Peyer's patch (tissue), 4 donors: ENCODE measurements around the gene LRRC10. TPM values are rescaled to one million over a fixed set of nuclear protein-coding genes. Genes with fewer than 3 reads are reported as not detected.
"Not testable (repeated sequence)": the region's sequence is repeated elsewhere in the genome, so short reads cannot be mapped to it uniquely, and the experiment has no call there.

ENCODE experiments used
- DNase-seq, 3 donors: peaks; one replicate each; pipeline ENCODE4 v3.0.0-alpha.2; 2017 to 2019
- H3K27ac ChIP-seq, 4 donors: fragments of 200-600 bp; sonication (generic); one replicate each; pipeline ENCODE4 v1.5.1; 2016 to 2019
- H3K27me3 ChIP-seq, 2 donors: fragments of 200-600 bp; sonication (generic); one replicate each; pipeline ENCODE4 v1.5.1; 2019
- H3K36me3 ChIP-seq, 3 donors: fragments of 200-600 bp; sonication (generic); one replicate each; pipeline ENCODE4 v1.5.1; 2016 to 2019
- H3K4me1 ChIP-seq, 4 donors: fragments of 200-600 bp; sonication (generic); one replicate each; pipeline ENCODE4 v1.5.1; 2016 to 2019
- H3K4me3 ChIP-seq, 4 donors: fragments of 200-600 bp; sonication (generic); 1 replicate in 3 of 4; 2 replicates in 1 of 4; pipeline ENCODE4 v1.5.1; 2016 to 2019; ENCODE audit warnings: mild to moderate bottlenecking in 1 of 4
- H3K9me3 ChIP-seq, 4 donors: fragments of 200-600 bp; sonication (generic); one replicate each; pipeline ENCODE4 v1.5.1; 2016 to 2019; ENCODE audit warnings: mild to moderate bottlenecking in 1 of 4
- POLR2A ChIP-seq, 2 donors: fragments of 450-650 bp; IDR thresholded peaks; one replicate each; pipeline ENCODE4 v1.5.1; 2017; ENCODE audit warnings: antibody characterized with exemption in 2 of 2, mild to moderate bottlenecking in 2 of 2, moderate library complexity in 2 of 2
- total RNA-seq, 4 donors: library from RNA; depleted of rRNA; stranded (reverse); fragments of >200 nt; gene quantifications; one replicate each; pipeline ENCODE4 v1.1.0, GENCODE V29; 2016
- TF ChIP-seq, protein P1 (sequence below), 6 experiments: fragments of 450-650 bp in 4 of 6; fragments of 200-600 bp in 2 of 6; sonication (generic) in 1 of 6; IDR thresholded peaks; one replicate each; pipeline ENCODE4 v1.5.1; 2017 to 2019; ENCODE audit warnings: antibody characterized with exemption in 6 of 6, mild to moderate bottlenecking in 3 of 6, moderate library complexity in 1 of 6

Gene LRRC10
- total RNA-seq, 4 donors from 2014 or later, result not detected

- H3K4me1 ChIP-seq, result no peaks in the 10 kb centered on the region
- no peak for TF ChIP-seq POLR2A (IDR thresholded peaks at IDR 0.05)
- TF ChIP-seq, protein P1, sequence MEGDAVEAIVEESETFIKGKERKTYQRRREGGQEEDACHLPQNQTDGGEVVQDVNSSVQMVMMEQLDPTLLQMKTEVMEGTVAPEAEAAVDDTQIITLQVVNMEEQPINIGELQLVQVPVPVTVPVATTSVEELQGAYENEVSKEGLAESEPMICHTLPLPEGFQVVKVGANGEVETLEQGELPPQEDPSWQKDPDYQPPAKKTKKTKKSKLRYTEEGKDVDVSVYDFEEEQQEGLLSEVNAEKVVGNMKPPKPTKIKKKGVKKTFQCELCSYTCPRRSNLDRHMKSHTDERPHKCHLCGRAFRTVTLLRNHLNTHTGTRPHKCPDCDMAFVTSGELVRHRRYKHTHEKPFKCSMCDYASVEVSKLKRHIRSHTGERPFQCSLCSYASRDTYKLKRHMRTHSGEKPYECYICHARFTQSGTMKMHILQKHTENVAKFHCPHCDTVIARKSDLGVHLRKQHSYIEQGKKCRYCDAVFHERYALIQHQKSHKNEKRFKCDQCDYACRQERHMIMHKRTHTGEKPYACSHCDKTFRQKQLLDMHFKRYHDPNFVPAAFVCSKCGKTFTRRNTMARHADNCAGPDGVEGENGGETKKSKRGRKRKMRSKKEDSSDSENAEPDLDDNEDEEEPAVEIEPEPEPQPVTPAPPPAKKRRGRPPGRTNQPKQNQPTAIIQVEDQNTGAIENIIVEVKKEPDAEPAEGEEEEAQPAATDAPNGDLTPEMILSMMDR (IDR thresholded peaks at IDR 0.05), result no peak
- DNase-seq, result no peak
- no peaks in the 10 kb centered on the region for H3K27me3 ChIP-seq
- H3K9me3 ChIP-seq, result no peaks in the 10 kb centered on the region
- H3K27ac ChIP-seq, result no peak overlapping the region
- no peak overlapping the region for H3K4me3 ChIP-seq
- H3K36me3 ChIP-seq, result no peaks in the 10 kb centered on the region
These were observed 5.3 kb upstream of the LRRC10 start for GRCh38 chr12:69616025-69616424.

DNA sequence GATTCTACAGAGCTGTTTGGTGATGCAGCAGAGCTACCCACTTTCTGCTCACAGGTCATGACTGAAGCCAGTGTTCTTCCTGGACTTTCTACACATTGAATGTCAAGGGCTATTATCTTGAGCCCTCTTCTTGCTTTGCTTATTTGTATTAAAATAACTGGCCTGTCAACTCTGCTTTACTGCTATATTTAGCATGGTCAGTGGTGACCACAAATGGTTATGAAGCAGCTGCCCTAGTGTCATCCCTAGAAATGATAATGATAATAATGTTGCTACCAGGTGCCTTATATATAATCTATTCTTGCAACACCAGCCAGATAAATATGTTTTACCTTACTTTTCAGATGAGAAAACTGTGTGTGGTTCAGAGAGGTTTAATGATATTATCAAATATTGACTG, 2.6 kb upstream of the LRRC10 start:
- H3K4me3 ChIP-seq, result no peak overlapping the region
- no peaks in the 10 kb centered on the region for H3K4me1 ChIP-seq
- no peak overlapping the region for H3K27ac ChIP-seq
- H3K36me3 ChIP-seq, result no peaks in the 10 kb centered on the region
- no peaks in the 10 kb centered on the region for H3K27me3 ChIP-seq
- no peak for DNase-seq
- no peak for TF ChIP-seq POLR2A (IDR thresholded peaks at IDR 0.05)
- TF ChIP-seq, protein P1 (IDR thresholded peaks at IDR 0.05), result no peak
- no peaks in the 10 kb centered on the region for H3K9me3 ChIP-seq

GRCh38 chr12:69610126-69610525, 581 bp downstream of the LRRC10 start:
- DNase-seq, result no peak
- Histone ChIP-seq H3K27me3 (no peaks in the 10 kb centered on the region), H3K4me1 (no peaks in the 10 kb centered on the region), H3K4me3 (no peak overlapping the region), H3K9me3 (no peaks in the 10 kb centered on the region), H3K27ac (no peak overlapping the region), H3K36me3 (no peaks in the 10 kb centered on the region)
- TF ChIP-seq, protein P1 (IDR thresholded peaks at IDR 0.05), result no peak
- TF ChIP-seq POLR2A (IDR thresholded peaks at IDR 0.05), result no peak

- Histone ChIP-seq H3K9me3 (no peaks in the 10 kb centered on the region), H3K27ac (no peak overlapping the region), H3K4me3 (no peak overlapping the region), H3K4me1 (no peaks in the 10 kb centered on the region), H3K36me3 (no peaks in the 10 kb centered on the region), H3K27me3 (no peaks in the 10 kb centered on the region)
- DNase-seq, result no peak
- TF ChIP-seq, protein P1 (IDR thresholded peaks at IDR 0.05), result no peak
- no peak for TF ChIP-seq POLR2A (IDR thresholded peaks at IDR 0.05)
These were observed 2.6 kb downstream of the LRRC10 start for GRCh38 chr12:69608114-69608513.

DNA sequence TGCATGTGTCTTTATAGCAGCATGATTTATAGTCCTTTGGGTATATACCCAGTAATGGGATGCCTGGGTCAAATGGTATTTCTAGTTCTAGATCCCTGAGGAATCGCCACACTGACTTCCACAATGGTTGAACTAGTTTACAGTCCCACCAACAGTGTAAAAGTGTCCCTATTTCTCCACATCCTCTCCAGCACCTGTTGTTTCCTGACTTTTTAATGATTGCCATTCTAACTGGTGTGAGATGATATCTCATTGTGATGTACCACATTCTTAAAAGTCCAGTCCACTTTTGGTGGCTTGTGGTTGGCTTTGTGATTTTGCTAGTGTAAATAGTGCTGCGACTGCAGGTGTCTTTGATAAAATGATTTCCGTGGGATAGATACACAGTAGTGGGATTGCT, 6.4 kb downstream of the LRRC10 start:
- peaks cover 0 to 34% (median 0%) of the 10 kb centered on the region in 3 donors for H3K36me3 ChIP-seq
- H3K4me3 ChIP-seq, H3K9me3 ChIP-seq, H3K4me1 ChIP-seq, DNase-seq, H3K27me3 ChIP-seq, H3K27ac ChIP-seq: not testable (repeated sequence)

- not testable (repeated sequence) for H3K9me3 ChIP-seq, H3K27me3 ChIP-seq, H3K4me3 ChIP-seq, H3K4me1 ChIP-seq, H3K27ac ChIP-seq, DNase-seq
- H3K36me3 ChIP-seq, result peaks cover 0 to 41% (median 0%) of the 10 kb centered on the region in 3 donors
These were observed 7.2 kb downstream of the LRRC10 start for GRCh38 chr12:69603556-69603955.

DNA sequence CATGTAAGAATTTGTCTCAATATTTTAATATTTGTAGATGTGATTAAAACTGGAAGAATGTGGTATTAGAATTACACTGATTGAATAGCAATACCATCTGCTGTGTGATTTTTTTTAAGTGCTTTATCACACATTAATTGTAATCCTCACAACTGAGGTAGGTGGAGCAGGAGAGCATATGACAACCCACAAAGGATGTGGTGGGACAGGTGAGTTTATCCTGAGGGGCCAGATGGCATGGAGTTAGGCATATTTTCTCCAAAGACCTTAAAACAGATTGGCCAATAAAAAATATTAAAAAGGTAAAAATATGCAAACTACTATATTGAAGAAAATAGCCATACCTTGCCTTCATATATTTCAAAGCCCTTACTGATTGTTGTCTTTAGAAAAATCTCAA, 7.8 kb downstream of the LRRC10 start:
- no peaks in the 10 kb centered on the region for H3K9me3 ChIP-seq
- peaks cover 0 to 46% (median 3%) of the 10 kb centered on the region in 3 donors for H3K36me3 ChIP-seq
- H3K27ac ChIP-seq, result no peak overlapping the region
- DNase-seq, result no peak
- H3K4me1 ChIP-seq, result peaks cover 0 to 5% (median 0%) of the 10 kb centered on the region in 4 donors
- TF ChIP-seq POLR2A (IDR thresholded peaks at IDR 0.05), result no peak
- TF ChIP-seq, protein P1 (IDR thresholded peaks at IDR 0.05), result no peak
- no peaks in the 10 kb centered on the region for H3K27me3 ChIP-seq
- H3K4me3 ChIP-seq, result no peak overlapping the region
